ENCODE measurements around the gene ADAMTS2. TPM values are rescaled to one million over a fixed set of nuclear protein-coding genes. Genes with fewer than 3 reads are reported as not detected.

Gene ADAMTS2
- total RNA-seq, 4 donors from 2014 or later = 39.5 to 61.9 (median 56.4) TPM

GRCh38 chr5:179294891-179295777, 50.1 kb downstream of the ADAMTS2 start:
- DNase-seq (ENCODE audit: low spot score) = no peak
- TF ChIP-seq CTCF (IDR thresholded peaks at IDR 0.05) = no peak
- ATAC-seq (ENCODE audit: low FRiP score) = no peak

- no peak for TF ChIP-seq CTCF (IDR thresholded peaks at IDR 0.05)
- no peak for ATAC-seq (ENCODE audit: low FRiP score)
- DNase-seq (ENCODE audit: low spot score) = no peak
Measured at GRCh38 chr5:179294131-179294780, 51.0 kb downstream of the ADAMTS2 start.

GRCh38 chr5:179292681-179293635, 52.3 kb downstream of the ADAMTS2 start:
- DNase-seq (ENCODE audit: low spot score) (no peak), ATAC-seq (ENCODE audit: low FRiP score) (no peak)
- TF ChIP-seq CTCF (IDR thresholded peaks at IDR 0.05) = no peak

- DNase-seq (ENCODE audit: low spot score) (no peak), ATAC-seq (ENCODE audit: low FRiP score) (no peak)
- TF ChIP-seq CTCF (IDR thresholded peaks at IDR 0.05) = no peak
Measured at GRCh38 chr5:179292202-179292601, 53.1 kb downstream of the ADAMTS2 start.

GRCh38 chr5:179290681-179291540, 54.4 kb downstream of the ADAMTS2 start:
- no peak for ATAC-seq (ENCODE audit: low FRiP score)
- no peak for TF ChIP-seq CTCF (IDR thresholded peaks at IDR 0.05)
- DNase-seq (ENCODE audit: low spot score) = no peak
